ENCODE measurements around the gene ATP23.

The ATP23 gene

GRCh38 chr12:57984629-57985151, 43.3 kb downstream of the ATP23 start:
- DNase-seq, result no peak

DNA sequence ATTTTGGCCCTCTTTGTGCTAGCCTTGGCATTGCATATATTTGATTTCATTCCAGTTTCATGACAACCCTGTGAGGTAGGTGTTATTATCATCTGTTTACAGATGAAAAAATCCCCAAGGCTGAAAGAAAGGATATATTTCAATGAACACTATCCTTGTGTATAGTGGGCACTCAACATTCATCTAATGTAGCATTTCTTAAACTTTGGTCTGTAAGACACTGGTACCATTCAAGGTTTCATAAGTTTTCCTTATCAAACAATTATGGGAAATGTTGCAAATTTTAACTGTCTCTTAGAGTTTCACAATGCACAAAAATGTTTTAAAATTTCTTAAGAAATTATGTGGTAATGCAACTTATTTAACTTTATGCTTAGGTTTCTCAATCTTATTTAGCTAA, 44.3 kb downstream of the ATP23 start:
- no peak for DNase-seq

DNA sequence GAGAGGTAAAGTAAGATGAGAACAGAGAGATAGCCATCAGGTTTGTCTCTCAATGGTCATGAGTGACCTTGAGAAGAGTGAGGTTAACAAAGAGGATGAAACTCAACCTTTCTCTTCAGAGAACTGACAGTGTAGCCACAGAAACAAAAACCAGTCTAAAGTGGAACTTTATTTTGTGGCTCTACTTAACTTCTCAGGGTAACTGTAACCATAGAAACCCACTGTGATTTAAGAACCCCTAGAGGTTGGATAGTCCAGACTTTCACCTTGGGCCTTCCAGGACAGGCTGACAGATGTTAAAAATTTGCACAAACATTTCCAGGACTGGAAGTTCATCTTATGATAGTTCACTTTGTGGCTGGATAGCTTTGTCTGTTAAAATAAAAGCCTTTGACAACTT, 48.5 kb downstream of the ATP23 start:
- no peak for DNase-seq

DNA sequence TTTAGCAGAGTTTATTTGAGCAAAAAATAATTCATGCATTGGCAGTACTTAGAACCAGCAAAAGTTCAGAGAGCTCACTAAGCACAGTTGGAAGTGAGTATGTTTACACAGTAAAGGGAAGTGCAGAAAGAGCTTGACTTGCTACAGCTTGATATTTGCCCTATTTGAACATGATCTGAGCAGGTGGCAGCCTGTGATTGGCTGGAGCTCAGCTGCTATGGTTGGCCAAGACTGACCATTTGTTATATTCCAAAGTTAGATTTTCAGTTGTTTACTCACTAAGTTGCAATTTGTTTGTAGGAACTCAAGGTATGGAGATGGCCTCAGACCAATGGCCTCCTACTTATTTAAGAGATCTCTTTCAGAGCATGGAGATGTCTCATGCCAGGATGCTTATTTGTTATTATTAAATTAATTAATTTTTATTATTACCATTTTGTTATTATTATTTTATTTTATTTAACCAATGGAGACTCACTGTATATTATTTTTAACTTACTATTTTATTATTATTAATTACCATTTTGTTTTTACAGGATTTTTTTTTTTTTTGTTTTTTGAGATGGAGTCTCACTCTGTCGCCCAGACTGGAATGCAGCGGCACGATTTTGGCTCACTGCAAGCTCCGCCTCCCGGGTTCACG, 49.0 kb downstream of the ATP23 start:
- no peak for DNase-seq

- DNase-seq, result no peak
These were observed 50.6 kb downstream of the ATP23 start for GRCh38 chr12:57992001-57992400.

- no peak for DNase-seq
These were observed 51.7 kb downstream of the ATP23 start for GRCh38 chr12:57993030-57993429.

GRCh38 chr12:57993834-57994233, 52.5 kb downstream of the ATP23 start:
- no peak for DNase-seq

GRCh38 chr12:57996520-57996919, 55.2 kb downstream of the ATP23 start:
- no peak for DNase-seq

GRCh38 chr12:57998251-57998650, 56.9 kb downstream of the ATP23 start:
- no peak for DNase-seq

GRCh38 chr12:58000499-58000898, 59.1 kb downstream of the ATP23 start:
- DNase-seq, result no peak

DNA sequence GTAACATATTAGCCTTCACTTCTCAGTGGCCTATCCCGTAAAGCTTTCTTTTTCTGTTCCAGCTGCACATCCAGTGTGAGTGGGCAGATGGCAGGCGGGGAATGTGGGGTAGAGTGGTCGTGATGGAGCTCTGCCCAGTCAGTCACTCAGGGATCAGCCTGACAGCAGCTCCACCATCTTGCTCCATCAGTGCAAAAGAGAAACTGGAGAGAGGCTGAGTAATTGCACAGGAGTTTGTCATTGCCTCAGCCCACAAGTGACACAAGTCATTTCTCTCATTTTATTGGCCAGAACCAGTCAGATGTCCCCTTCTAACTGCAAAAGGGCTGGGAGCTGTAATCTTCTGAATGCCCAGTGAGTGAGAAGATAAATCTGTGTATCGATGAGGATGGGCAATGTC, 66.5 kb downstream of the ATP23 start:
- no peak for DNase-seq

DNA sequence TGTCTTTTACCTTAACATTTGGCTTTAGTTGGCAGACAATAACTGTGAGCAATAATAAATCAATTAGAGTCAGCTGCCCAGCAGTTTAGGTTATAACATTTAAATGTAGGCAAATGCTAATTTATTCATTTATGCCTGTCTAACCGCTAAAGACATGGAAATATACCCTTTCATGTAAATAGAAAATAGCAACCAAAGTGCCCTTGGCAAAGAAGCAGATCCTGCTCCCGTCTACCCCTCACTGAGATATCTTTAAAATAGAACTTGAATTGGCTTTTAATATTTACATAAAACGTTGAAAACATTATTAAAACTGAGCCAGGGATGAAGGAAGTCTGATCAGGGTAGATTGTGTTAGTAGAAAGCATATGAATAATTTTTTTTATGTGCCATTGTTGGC, 67.3 kb downstream of the ATP23 start:
- DNase-seq, result no peak

Data from SIG-M5 (cell line).